Measurements from ENCODE around the gene MUC20. TPM values are rescaled to one million over a fixed set of nuclear protein-coding genes. Genes with fewer than 3 reads are reported as not detected.

Gene MUC20
- total and polyA plus RNA-seq, 2 of the 13 experiments (the other 11 are each of a cell fraction or from before 2014, with no cell fraction given), result 0.24 to 0.83 TPM

DNA sequence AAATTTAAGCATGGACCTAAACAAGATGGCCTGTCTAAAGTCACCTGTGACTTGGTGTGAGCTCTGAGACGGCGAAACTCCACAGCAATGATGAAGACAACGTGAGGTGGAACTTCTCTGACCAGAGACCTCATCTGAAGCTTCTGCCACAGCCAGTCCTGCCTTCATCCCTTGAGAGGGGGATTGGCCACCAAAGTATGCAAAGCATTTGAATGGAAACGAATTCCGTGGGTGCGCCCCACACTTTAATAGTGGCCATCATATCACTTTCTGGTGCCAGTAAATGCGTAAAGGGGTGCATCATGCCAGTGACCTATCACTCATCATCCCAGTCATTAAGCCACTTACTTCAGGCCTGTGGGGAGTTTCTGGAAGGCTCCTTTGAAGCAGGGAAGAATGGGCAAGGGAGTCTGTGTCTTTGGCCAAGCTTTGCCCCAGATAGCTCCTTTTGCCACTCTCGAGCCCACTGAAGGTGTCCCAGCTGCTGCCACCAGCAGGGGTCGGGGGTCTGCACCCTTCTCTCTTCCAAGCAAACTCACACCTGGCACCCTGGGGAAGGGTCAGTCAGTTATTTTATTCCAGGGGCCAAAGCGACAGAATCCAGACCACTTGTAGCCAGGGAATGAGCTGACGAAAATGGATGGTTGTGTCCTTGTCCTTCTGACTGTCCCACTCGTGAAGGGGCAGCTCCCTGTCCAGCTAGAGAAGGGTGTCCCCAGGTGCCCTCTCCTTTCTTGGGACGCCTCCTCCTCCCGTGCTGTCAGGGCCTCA, 17.7 kb downstream of the MUC20 start:
- ATAC-seq (no peak; the same call in 2 of the 3 replicates), DNase-seq (ENCODE audit: low spot score) (no peak), FAIRE-seq (no peak)
- Histone ChIP-seq H2AFZ (ENCODE audit: low read length) (no peak overlapping the region), H3K4me2 (ENCODE audit: low read depth, low read length) (no peak overlapping the region), H3K27ac (ENCODE audit: extremely low read length, insufficient read depth, low read length) (no peak overlapping the region), H3K4me3 (replicated peaks in 1 of 3; ENCODE audit: insufficient read depth in 1 of 3, low read depth in 2 of 3, low read length in 3 of 3) (no peak overlapping the region), H3K36me3 (replicated peaks in 1 of 2; ENCODE audit: control insufficient read depth in 1 of 2, insufficient read depth in 2 of 2, low read length in 2 of 2) (no peaks in the 10 kb centered on the region), H3K4me1 (ENCODE audit: insufficient read depth, low read length) (no peaks in the 10 kb centered on the region), H4K20me1 (ENCODE audit: insufficient read depth, low read length) (no peaks in the 10 kb centered on the region), H3K79me2 (ENCODE audit: insufficient read depth, low read length) (no peaks in the 10 kb centered on the region), H3K27me3 (ENCODE audit: control insufficient read depth in 1 of 2, insufficient read depth in 2 of 2, low read length in 2 of 2) (peaks cover 0 to 1% of the 10 kb centered on the region in 2 experiments; a peak in 4 of 5 replicates), H3K9me3 (ENCODE audit: low read length) (no peaks in the 10 kb centered on the region), H3K9ac (ENCODE audit: insufficient read depth, low read depth, low read length) (no peak overlapping the region)
- intact Hi-C loops (cut with micrococcal nuclease; ENCODE audit: unreplicated experiment), result no loop called here
- in situ Hi-C loops (cut with HindIII; ENCODE audit: extremely low pct_ligation_motif_present, low pct_unique_long_range_greater_than_20kb), result no loop called here
- ChIA-PET CTCF (ENCODE audit: low intra/inter-chr PET ratio, low total read pairs) (no interaction called here), POLR2A (no interaction called here)
- WGBS (ENCODE audit: low lambda C conversion rate), result 67% methylated on average over 14 of the region's 14 CpGs
- no TSS peak for BruUV-seq (replicated peaks)
- no peak for TF ChIP-seq JDP2 (CRISPR knock-in tag; IDR thresholded peaks at IDR 0.05; ENCODE audit: borderline replicate concordance)
- TF ChIP-seq HHEX (CRISPR knock-in tag; IDR thresholded peaks at IDR 0.05), result no peak
- TF ChIP-seq ZNF790 (CRISPR knock-in tag; IDR thresholded peaks at IDR 0.05; ENCODE audit: borderline replicate concordance), result no peak
- no peak for TF ChIP-seq MBNL3 (CRISPR knock-in tag; conservative IDR thresholded peaks at IDR 0.05)
- TF ChIP-seq, protein P1, sequence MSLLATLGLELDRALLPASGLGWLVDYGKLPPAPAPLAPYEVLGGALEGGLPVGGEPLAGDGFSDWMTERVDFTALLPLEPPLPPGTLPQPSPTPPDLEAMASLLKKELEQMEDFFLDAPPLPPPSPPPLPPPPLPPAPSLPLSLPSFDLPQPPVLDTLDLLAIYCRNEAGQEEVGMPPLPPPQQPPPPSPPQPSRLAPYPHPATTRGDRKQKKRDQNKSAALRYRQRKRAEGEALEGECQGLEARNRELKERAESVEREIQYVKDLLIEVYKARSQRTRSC (CRISPR knock-in tag; IDR thresholded peaks at IDR 0.05; ENCODE audit: low read depth), result no peak
- no peak for TF ChIP-seq HOXA3 (CRISPR knock-in tag; IDR thresholded peaks at IDR 0.05)
- no peak for TF ChIP-seq ZNF569 (CRISPR knock-in tag; IDR thresholded peaks at IDR 0.05; ENCODE audit: borderline replicate concordance)
- TF ChIP-seq, protein P2, sequence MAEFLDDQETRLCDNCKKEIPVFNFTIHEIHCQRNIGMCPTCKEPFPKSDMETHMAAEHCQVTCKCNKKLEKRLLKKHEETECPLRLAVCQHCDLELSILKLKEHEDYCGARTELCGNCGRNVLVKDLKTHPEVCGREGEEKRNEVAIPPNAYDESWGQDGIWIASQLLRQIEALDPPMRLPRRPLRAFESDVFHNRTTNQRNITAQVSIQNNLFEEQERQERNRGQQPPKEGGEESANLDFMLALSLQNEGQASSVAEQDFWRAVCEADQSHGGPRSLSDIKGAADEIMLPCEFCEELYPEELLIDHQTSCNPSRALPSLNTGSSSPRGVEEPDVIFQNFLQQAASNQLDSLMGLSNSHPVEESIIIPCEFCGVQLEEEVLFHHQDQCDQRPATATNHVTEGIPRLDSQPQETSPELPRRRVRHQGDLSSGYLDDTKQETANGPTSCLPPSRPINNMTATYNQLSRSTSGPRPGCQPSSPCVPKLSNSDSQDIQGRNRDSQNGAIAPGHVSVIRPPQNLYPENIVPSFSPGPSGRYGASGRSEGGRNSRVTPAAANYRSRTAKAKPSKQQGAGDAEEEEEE (CRISPR knock-in tag; IDR thresholded peaks at IDR 0.05; ENCODE audit: borderline replicate concordance), result no peak
- no peak for TF ChIP-seq EED (CRISPR knock-in tag; IDR thresholded peaks at IDR 0.05)
- TF ChIP-seq U2AF2 (IDR thresholded peaks at IDR 0.05; ENCODE audit: low read depth, low read length), result no peak
- TF ChIP-seq STAG1 (CRISPR knock-in tag; IDR thresholded peaks at IDR 0.05), result no peak
- TF ChIP-seq ZNF234 (CRISPR knock-in tag; conservative IDR thresholded peaks at IDR 0.05), result no peak
- TF ChIP-seq MXI1 (IDR thresholded peaks at IDR 0.05; ENCODE audit: borderline replicate concordance, low read depth, low read length), result no peak
- no peak for TF ChIP-seq ZNF10 (CRISPR knock-in tag; IDR thresholded peaks at IDR 0.05; ENCODE audit: borderline replicate concordance, low read depth)
- TF ChIP-seq ETV5 (CRISPR knock-in tag; IDR thresholded peaks at IDR 0.05; ENCODE audit: borderline replicate concordance), result no peak

All from HepG2 (cell line).